Measurements from ENCODE around the gene RAB4B.
"Not testable (repeated sequence)": the region's sequence is repeated elsewhere in the genome, so short reads cannot be mapped to it uniquely, and the experiment has no call there.

The RAB4B gene

DNA sequence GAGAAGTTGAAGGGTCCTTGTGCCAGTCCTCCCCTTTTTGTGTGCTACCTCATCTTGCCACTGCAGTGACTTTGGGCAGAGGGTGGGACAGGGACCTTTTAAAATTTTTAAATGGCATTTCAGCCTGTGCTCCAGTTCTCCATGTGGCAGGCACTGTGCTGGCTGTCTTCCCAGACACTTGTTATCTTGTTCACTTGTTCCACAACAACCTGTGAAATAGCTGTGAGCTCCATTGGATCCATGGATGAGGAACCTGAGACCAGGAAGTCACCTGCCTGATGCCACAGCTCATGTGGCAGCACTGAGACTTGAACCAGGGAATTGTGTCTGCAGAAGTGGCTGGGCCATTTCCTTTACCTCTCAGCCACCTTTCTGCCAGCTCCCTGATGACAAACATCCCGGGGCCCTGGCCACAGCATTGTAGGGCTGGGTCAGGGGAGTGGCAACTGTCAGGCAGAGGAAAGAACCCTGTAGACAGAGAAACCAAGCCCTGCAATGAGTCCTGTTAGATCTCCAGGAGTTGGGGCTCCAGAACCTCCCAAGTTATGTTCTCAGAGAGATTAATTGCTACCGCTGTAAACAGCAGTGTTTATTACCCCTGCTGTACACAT is 27.3 kb downstream of the RAB4B start:
- DNase-seq = no peak

DNA sequence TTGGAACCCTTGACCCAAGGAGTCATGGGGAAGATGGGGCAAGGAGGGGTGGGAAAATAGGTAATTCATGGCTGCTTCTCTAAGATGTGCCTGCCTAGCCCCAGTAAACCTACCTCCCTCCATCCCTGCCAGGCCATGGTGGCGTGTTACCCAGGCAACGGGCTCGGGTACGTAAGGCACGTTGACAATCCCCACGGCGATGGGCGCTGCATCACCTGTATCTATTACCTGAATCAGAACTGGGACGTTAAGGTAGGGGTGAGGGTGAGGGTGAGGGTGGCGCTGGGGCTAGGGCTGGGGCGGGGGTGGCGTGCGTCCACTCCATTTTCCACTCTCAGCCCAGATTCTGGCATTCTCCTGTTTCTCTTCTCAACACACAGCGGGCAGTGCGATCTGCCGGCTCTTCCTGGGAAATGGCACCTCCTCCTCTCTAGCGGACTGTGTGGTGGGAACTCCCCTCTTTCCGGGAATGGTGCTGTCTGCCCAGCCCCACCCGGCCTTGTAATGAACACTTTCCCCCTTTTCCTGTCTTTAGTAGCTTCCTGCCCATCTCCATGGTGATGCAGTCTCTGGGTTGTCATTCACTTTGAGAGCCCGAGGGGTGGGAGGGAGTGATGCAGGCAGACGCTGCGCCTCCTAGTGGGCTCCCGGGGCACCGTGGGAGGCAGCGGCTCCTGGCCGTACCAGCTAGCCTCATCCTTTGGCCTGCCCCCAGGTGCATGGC is 28.5 kb downstream of the RAB4B start:
- peak; percentile 93 for DNase-seq

DNA sequence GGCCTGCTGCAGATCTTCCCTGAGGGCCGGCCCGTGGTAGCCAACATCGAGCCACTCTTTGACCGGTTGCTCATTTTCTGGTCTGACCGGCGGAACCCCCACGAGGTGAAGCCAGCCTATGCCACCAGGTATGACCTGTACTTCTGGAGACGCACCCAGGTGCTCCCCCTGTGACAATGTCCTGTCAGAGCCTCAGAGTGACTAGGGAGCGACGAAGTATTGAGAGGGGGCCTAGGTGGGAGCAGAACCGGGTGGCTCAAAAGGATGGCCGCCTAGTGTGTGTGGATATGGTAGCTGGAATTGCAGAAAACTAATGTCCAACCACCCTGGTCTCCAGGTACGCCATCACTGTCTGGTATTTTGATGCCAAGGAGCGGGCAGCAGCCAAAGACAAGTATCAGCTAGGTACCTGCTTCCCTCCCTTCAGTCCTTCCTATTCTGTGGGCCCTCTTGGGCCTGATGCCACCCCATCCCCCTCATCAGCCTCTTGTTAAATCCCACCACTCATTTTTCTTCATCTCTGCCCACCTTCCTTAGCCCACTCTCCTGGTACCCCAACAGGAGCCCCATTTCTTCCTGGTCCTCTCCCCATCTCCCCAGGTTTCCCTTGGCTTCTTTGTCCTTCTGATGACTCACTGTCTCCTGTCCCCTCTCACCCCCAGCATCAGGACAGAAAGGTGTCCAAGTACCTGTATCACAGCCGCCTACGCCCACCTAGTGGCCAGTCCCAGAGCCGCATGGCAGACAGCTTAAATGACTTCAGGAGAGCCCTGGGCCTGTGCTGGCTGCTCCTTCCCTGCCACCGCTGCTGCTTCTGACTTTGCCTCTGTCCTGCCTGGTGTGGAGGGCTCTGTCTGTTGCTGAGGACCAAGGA is 29.3 kb downstream of the RAB4B start:
- no peak for DNase-seq

DNA sequence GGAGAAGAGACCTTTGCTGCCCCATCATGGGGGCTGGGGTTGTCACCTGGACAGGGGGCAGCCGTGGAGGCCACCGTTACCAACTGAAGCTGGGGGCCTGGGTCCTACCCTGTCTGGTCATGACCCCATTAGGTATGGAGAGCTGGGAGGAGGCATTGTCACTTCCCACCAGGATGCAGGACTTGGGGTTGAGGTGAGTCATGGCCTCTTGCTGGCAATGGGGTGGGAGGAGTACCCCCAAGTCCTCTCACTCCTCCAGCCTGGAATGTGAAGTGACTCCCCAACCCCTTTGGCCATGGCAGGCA is 29.9 kb downstream of the RAB4B start:
- DNase-seq = no peak

DNA sequence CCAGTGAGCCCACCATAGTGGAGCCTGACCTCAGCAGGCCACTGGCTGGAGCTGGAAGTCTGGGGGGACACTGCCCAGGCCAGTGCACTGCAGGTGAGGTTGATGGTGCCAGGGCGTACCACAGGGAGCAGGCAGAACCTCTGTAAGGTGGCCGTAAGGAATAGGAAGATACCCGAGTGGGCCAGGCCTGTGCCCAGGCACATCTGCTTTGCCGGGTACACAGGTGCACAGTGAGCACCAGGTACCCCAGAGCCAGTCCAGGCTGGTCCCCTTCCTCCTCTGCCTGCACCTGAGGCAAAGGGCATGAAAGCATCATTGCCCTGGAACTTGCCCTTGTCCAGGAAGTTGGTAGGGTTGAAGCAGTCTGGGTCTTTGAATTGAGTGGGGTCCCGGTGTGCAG is 30.4 kb downstream of the RAB4B start:
- no peak for DNase-seq

DNA sequence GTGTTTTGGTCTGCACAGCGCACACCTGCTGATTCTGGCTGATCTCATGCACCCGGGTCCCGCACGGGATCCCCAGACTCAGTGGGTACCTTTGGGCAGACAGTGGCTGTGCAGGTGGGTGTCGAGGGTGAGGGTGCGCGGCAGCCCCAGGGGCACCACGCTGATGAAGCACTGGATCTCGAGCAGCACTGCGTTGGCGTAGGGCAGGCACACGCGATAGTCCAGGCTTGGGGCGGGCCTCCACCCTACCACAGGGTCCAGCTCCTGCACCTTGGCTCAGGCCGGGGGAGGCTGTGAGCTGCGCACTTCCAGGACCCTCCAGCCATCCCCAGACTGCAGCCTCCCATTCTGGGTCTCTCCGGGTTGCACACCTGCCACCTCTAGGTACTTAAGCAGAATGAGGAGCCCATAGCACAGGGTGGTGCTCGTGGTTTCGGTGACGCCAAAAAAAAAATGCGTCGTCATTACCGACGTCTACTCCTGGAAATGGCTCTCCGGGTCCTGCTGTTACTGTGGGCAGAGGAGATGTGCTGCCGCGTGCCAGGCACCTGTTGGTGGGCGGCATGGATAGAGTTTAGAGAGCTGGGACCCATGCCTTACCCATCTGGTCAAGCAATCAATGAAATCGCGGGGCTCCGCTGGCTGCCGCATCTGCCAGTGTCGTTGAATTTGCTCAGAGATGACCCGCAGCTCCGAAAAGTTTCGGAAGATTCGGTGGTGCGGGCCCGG is 31.5 kb downstream of the RAB4B start:
- no peak for DNase-seq

DNA sequence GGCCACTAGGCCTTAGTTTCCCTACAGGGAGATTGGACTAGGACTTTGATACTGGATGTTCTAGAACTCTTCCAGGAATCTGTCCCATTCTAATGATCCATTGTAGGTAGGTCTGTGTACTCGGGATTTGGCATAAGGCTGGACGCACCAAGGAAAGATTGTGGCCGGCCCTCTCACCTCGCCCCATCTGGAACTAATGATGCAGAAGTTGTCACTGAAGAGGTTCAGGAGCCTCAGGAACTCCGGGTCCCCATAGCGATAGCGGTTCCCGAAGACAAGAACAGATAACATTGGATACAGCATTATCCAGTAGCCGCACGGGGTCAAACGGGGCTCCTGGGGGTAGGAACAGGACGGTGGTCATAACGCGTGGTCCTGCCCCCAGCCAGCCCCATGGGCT is 32.1 kb downstream of the RAB4B start:
- DNase-seq = no peak

DNA sequence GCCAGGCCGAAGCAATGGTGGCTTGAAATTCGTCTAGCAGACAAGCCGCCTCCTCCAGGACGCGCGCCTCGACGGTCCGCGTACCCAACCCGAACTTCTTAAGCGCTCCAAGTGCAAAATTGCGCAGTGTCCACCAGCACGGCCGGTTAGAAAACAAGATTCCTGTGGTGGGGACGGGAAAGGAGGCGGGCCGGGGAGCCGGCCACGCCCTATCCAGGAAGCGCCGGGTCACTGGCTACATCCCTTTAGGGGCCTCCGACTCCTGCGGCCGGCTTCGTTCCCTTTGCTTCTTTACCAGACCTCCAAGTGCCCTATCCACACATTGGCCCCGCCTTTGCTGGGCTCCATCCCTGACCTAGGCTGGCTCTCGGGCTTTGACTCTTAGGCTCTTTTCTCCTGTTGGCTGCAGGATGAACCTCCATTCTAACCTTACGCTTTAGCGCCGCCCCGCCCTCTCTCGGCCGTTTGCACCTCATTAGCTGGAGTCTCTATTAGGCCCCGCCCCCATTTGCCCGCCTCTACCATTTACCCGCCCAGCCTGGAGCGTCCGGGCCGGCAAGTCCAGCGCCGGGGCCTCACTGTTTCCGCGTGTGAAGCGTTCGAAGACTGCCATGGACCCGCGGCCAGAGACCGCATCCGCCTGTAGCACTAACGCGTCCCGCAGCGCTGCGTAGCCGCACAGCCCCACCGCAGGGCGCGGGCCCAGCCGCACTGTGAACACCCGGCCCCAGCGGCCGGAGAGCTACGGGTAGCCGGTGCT is 32.8 kb downstream of the RAB4B start:
- peak; percentile 83 for DNase-seq

DNA sequence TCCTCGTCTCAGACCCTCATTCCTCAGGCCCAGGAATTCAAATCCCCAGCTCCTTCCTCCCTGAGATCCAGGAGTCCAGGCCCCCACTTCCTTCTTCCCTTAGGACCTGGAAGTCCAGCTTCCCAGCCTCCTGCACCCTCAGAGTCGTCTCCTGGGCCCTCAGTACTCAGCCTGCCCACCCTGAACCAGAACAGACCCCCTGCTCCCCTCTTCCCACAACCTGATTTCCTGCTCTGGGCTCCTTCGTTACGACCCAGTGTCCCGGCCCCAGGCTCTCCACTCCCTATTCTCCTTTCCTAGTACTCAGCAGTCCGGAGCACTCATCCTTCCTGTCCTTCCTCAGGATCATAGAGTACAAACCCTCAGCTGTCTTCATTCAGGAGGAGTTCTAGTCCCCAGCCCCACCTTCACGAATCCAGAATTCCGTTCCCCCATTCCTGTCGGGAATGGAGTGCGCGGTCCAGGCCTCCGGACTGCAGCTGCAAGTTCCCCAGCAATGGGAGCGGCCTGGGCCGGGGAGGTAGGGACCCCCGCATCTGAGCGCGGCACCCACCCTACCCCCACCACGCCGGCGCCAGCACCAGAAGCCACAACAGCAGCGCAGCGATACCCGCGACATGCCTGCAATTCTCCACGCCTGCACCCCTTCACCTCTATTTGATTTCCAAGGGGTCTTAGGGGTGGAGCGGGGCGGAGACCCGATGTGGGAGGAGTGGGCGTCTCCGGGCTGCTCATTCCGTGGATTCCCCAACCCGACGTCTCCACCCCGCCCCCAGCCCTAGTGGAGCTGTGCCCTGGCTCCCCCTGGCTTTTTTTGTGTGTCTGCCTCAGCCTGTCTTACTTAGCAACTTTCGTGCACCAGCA is 33.7 kb downstream of the RAB4B start:
- no peak for DNase-seq

DNA sequence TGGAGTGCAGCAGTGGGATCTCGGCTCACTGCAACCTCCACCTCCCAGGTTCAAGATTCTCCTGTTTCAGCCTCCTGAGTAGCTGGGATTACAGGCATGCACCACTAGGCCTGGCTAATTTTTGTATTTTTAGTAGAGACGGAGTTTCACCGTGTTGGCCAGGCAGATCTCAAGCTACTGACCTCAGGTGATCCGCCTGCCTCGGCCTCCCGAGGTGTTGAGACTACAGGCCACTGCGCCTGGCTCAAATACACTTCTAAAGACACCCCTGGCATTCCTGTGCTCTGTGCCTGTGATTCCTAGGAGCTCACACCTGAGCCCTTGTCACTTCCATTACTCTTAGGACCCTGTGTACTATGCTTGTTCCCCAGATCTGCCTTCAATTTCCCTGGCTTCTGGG is 34.5 kb downstream of the RAB4B start:
- not testable (repeated sequence) for DNase-seq

DNA sequence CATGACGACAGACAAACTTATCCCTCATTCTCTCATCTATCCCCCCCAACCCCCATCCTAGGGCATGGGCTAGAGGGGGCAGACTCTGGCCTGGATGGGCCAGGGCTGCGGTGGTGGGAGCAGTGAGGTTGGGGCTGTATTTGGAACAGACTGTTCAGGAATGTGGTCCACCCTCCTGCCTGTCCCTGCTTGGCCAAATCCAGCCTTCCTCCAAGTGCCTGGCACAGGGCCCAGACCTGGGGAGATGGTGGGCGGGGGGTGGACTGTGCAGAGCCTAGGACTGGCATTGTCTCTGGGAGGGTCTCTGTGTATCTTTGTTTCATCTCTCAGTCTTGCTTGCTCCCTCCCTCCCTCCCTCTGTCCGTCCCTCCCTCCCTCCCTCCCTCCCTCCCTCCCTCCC is 35.1 kb downstream of the RAB4B start:
- DNase-seq = no peak

DNA sequence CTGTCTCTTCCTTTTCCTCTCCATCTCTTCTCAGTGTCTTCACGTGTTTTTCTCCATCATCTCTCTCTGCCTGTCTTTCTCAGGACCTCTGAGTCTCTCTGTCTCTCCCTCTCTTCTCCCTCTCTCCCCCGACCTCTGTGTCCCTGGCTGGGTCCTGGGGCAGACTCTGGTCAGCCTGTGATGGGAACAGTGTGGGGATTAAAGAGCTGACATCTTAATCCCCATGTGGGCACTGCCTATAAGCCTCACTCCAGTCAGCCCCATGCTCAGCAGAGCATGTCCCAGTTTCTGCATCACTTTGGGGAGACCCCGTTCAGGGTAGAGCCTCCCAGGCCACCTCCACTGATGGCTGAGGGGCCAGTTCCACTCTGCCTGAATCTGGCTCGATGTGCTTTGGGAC is 37.2 kb downstream of the RAB4B start:
- no peak for DNase-seq

DNA sequence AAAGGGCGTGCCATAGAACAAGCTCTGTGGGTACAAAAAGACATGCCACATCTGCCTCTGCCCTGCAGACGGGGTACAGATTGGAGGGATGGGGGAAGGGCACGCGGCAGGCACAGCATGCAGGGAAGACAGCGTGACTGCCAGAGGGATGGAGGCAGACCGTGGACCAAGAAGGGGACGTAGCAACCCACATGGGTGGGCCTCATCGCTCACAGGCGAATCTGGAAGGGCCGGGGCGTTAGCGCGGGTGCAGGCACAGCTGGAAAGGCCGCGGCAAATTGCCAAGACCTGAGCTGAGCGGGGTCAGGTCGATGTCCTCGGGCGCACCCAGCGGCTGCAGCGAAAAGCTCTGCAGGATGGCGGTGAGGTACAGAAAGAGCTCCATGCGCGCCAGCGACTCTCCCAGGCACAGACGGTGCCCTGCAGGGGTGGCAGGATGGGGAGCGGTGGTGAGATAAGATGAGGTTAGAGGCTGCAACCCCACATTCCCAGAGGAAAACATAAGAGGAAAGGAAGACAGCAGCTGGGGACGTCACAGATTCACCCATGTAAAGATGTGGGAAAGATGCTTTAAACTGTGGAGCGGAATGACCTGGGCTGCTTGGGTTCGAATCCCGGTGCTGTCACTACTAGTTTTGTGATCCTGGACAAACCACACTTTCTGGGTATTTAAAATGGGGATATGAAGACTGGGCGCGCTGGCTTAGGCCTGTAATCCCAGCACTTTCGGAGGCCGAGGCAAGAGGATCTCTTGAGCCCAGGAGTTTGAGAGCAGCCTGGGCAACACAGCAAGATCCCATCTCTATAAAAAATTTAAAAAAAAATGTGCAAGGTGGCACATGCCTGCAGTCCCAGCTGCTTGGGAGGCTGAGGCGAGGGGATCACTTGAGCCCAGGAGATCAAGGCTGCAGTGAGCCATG is 40.7 kb downstream of the RAB4B start:
- peak; percentile 43 for DNase-seq

DNA sequence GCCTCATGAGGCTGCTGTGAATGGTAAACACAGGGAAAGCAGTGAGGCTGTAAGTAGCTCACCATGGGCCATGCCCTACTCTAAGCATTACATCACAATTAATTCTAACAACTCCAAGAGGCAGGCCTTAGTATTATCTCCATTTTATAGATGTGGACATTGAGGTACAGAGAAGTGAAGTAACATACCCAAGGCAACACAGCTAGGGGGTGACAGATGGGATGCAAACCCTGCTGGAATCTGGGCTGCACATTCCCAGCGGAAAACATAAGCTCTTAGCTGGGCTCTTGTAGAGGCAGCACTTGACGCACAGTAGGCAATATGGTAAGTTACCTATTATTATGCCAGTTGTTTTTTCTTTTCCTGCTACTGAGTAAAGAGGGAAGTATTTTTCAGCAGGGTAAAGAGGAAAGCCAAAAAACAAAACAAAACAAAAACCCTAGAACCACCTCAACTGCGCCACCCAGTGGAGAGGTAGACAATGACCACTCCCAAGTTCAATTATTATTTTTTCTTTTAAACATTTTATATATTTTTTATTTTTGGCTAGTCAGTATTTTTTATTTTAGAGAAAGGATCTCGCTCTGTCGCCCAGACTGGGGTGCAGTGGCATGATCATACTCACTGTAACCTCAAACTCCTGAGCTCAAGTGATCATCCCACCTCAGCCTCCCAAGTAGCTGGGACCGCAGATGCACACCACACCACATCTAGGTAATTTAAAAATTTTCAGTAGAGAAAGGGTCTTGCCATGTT is 41.6 kb downstream of the RAB4B start:
- DNase-seq = peak; percentile 44

DNA sequence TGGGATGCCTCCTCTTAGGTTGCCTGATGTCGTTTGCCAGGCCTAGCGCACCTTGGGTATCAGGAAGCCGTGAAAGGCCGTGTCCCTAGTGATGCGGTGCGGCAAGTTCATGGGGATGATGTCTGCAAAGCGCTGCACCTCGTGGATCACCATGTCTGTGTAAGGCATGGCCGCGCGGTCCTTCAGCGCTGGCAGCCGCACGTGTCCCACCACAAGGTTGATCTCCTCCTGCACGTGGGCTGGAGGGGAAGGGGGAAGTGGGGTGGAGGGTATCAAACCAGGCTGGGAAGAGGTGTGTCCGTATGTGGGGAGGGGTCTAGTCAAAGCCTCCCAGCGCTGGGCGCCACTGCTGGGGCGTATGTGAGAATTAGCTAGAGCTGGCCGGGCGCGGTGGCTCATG is 44.1 kb downstream of the RAB4B start:
- no peak for DNase-seq

DNA sequence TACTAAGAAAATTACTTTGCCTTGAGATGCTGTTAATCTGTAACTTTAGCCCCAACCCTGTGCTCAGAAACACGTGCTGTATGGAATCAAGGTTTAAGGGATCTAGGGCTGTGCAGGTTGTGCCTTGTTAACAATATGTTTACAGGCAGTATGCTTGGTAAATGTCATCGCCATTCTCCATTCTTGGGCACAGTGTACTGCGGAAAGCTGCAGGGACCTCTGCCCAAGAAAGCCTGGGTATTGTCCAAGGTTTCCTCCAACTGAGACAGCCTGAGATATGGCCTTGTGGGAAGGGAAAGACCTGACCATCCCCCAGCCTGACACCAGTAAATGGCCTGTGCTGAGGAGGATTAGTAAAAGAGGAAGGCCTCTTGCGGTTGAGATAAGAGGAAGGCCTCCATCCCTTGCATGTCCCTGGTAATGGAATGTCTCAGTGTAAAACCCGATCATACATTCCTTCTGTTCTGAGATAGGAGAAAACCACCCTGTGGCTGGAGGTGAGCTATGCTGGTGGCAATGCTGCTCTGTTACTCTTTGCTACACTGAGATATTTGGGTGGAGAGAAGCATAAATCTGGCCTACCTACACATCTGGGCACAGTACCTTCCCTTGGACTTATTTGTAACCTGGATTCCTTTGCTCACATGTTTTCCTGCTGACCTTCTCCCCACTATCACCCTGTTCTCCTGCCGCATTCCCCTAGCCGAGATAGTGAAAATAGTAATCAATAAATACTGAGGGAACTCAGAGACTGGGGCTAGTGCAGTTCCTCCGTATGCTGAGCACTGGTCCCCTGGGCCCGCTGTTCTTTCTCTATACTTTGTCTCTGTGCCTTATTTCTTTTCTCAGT is 44.9 kb downstream of the RAB4B start:
- DNase-seq = not testable (repeated sequence)

DNA sequence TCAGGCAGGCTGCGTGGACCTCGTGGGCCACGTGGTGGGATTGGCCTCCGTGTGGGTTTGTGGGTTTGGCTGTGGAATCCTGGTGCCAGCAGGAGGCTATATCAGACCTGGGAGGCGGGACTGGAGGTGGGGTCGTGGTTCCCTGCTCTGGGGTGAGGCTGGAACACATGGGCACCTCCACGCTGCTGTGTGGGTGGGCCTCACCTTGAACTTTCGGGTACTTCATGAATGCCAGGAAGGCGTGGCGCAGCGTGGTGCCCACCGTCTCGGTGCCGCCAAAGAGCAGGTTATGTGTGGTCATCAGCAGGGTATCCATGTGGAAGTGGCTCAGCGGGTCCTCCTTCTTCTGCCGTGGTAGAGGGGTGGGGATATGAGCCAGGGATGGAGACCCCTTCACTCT is 46.9 kb downstream of the RAB4B start:
- not testable (repeated sequence) for DNase-seq

DNA sequence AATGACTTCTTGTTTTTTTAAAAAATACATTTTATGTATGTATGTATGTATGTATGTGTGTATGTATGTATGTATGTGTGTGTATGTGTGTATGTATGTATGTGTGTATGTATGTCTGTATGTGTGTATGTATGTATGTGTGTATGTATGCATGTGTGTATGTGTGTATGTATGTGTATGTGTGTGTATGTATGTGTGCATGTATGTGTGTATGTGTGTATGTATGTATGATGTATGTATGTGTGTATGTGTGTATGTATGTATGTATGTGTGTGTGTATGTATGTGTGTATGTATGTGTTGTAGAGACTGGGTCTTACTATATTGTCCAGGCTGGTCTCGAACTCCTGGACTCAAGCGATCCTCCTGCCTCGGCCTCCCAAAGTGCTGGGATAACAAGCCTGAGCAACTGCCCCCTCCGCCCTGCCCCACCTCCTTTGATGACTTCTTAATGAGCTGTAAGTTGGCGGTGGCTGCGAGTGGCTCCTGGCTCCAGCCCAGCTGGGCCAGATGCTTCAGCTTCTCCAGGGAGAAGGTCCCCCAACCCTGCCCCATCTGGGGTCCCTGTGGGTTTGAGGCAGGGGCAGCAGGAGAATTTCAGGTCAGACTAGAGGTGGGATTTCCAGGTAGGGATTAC is 47.5 kb downstream of the RAB4B start:
- DNase-seq = not testable (repeated sequence)

Measured in midbrain (tissue), 1 donor.